T-helper 2 cell treated with Interferon-gamma antibody and Interleukin-4, amounts not matched to agents 100 ng/mL and 5 ng/mL, for 36 hours (primary cell): ENCODE measurements around the gene TRAF3IP1. TPM values are rescaled to one million over a fixed set of nuclear protein-coding genes. Genes with fewer than 3 reads are reported as not detected.

Experiments used
- intact Hi-C: fragments of 100-400 bp; cut with micrococcal nuclease; formaldehyde crosslinking; loops from one replicate; pipeline ENCODE4 v1.15.1; 2023
- total RNA-seq: library from RNA; stranded (reverse); gene quantifications from 2 replicates; pipeline ENCODE4 v1.2.3, GENCODE V29; 2022

Gene TRAF3IP1
- total RNA-seq, 1 donor from 2014 or later = 7.7 TPM

DNA sequence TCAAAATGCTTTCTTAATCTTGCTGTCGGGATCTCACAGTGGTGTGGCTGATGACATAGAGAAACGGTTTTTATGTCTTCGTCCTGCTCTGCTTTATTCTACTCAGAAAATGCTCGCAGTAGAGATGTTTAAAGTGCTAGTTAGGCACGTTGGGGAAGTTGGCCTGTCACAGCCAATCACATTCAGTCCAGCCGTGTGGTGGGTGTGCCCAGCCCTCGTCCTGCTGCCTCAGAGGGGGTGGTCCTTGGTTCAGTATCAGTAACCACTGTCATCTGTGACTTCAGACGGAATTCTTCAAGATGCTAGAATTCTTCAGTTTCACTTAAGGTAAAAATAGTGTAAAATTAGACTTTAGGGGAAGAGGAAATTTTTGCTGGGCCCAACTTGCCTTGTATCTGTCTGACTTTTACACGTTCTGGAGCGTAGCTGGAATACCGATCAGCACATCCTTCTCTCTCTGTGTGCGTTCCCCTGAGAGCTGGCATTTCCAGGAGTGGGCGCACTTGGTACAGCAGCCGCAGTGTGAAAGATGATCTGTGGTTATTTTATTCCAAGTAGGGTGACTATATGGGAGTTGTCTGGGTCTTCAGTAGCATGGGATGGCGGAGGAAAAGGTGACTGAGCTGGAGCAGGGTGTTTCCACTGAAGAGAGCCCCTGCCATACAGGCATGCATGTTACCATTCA is 18.5 kb downstream of the TRAF3IP1 start:
- intact Hi-C loops = no loop called here

DNA sequence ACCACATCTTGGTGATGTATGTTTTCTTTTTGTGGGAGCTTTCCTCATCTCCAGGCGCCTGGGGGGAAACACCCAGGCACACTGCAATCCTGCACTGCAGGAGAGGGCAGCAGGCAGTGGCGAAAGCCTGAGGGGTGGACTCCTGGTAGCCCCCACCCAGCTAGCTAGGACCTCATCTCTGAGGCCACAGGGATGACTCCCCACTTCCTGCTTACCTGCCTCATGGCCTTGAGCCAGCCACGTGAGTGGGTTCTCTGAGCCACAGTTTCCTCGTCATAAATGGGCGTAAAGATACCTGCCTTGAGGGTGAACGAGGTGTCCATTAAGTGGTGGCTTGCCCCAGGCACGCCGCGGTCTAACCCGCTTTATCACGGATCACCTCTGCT is 19.1 kb downstream of the TRAF3IP1 start:
- intact Hi-C loops = no loop called here

DNA sequence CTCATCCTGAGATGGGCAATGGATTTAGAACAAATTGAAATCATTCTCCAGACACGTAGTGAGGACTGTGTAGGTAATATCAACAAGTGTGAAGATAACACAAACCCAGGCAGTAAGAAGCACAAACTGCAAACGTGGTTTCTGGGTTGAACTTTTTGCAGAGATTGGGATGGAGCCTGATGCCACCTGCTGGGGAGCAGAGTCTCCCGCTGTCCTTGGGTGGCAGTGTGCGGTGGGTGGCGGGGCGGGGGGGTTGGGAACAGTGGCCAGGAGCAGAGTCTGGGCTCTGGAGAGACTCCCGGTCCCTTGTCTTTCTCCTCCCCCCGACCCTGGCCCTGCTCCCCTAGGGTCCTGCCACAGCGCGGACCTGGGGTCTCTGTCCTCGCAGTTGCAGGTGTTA is 19.5 kb downstream of the TRAF3IP1 start:
- intact Hi-C loops = no loop called here

GRCh38 chr2:238341536-238341935 is 21.2 kb downstream of the TRAF3IP1 start:
- intact Hi-C loops = no loop called here

DNA sequence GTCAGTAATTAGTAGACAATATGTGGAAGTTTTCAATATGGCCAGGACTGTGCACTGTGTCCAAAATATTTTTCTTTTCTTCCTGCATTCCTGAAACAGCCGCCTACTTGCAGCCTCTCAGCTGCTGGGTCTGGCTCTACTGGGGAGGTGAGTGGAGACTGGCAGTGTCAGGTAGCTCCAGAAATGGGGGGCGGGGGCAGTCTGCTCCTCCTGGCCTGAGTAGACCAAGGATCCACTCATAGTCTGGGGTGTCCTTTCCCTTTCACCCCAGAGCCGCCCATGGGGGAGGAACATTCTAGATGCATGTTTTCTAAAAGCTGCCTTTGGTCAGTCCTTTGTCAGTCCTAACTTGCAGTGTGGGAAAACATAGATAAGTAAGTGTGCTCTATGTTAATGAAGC is 23.7 kb downstream of the TRAF3IP1 start:
- intact Hi-C loops = no loop called here

DNA sequence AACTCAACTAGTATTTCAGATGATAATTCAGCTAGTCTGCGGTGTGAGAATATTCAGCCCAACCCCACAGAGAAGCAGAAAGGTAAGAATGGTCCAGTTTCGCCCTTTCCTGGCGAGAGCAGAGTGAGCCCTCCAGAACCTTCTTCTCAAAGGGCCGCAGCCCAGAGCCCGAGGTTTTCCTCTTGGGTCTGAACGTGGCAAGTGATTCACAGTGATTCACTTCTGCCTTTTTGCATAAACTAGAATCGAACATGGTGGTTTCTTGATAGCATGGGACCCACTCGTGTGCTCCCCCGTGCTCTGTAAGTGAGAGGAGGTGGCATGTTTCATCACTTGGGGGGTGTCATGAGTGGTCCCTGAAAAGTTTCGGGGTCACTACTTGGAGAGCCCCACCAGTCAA is 24.2 kb downstream of the TRAF3IP1 start:
- intact Hi-C loops = no loop called here

GRCh38 chr2:238345297-238345968 is 25.1 kb downstream of the TRAF3IP1 start:
- intact Hi-C loops = no loop called here

GRCh38 chr2:238346544-238346943 is 26.2 kb downstream of the TRAF3IP1 start:
- intact Hi-C loops = no loop called here

DNA sequence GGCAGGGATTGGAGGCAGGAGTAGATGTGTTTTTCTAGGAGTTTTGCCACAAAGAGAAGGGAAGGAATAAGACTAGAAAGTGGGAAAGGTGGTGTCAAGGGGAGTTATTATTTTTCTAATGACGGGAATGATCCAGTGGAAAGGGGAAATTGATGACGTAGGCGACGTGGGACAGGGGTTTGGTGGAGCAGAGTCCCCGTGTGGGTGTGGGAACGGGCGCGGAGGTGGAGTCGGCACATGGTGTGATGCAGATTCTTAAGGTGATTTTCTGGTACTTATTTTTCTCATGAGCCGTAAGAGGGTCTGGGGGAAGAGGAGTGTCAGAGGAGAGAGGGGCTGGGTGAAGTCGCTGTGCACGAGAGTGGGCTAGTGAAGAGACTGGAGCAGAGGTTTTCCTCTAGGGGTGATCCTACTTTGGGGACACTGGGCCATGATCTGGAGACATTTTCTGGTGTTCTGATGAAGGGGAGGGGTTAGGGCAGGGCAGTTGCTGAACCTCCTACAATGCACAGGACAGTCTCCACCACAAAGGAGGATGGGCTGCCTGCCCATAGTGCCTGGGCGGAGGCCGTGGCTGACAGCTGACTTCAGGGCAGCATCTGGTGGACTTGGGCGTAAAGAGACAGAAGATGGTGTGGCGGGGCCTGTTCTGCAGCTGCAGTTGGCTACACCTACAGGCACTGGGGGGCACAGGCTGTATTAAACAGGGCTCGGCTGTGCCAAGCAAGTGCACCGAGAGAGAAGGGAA is 30.0 kb downstream of the TRAF3IP1 start:
- intact Hi-C loops = loop anchor here (10.0 kb wide), 1 partner anchor 434 kb away; no protein-coding TSS in a partner anchor

DNA sequence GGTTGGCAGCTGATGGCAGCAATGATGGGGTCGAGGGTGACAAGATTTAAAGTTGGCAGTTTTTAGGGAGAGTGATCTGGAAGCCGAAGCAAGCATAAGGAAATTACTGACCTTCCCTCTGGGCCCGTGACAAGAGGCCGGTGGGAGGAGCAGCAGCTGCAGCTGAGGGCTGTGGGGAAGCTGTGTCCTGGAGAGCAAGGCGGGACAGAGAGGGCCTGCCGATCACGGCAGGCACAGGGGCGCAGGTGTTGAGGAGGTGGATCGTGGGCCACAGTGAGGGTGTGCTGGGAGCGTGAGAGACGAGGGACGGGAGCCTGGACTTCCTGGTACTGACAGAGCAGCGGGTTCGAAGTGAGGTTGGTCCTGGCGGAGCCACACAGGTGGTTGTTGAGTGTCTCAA is 31.0 kb downstream of the TRAF3IP1 start:
- intact Hi-C loops = loop anchor here (10.0 kb wide), 1 partner anchor 433 kb away; no protein-coding TSS in a partner anchor

GRCh38 chr2:238352361-238352760 is 32.0 kb downstream of the TRAF3IP1 start:
- intact Hi-C loops = loop anchor here (10.0 kb wide), 1 partner anchor 432 kb away; no protein-coding TSS in a partner anchor

DNA sequence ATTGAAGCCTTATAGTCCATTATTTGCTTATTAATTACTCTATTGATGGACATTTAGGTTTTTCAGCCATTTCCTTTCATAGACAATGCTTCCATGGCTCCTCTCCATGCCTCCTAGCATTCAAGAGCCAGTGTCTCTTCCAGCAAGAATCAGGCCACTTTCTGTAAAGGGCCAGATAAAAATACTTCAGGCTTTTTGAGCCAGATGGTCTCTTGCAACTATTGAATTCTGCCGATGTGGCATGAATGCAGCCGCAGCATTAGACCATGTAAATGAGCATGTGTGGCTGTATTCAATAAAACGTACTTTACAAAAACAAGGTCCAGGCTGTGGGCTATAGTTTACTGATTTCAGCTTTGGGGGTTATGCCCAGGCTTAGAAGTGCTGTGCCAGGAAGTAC is 38.5 kb downstream of the TRAF3IP1 start:
- intact Hi-C loops = loop anchor here (10.0 kb wide), 1 partner anchor 426 kb away; no protein-coding TSS in a partner anchor

GRCh38 chr2:238359403-238359802 is 39.1 kb downstream of the TRAF3IP1 start:
- intact Hi-C loops = loop anchor here (10.0 kb wide), 1 partner anchor 425 kb away; no protein-coding TSS in a partner anchor

DNA sequence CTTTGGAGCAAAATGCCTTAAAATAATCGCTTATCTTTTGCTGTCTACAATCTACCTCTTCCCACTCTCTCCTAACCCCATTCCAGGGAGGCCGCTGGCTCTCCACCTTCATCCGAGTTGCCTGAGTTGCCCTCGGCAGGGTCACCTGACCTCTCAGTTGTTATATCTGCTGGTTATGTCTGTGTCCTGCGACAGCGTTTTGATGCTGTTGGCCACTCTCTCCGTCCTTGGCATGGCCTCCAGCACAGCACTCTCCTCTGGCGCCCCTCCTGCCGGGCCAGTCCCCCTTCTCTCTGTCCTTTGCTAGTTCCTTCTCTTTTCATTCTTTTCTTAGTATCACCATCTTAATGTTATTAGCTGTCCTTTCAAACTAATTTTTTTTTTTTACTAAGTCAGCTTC is 41.6 kb downstream of the TRAF3IP1 start:
- intact Hi-C loops = no loop called here

- intact Hi-C loops = no loop called here
These were observed 42.3 kb downstream of the TRAF3IP1 start for GRCh38 chr2:238362626-238363025.

DNA sequence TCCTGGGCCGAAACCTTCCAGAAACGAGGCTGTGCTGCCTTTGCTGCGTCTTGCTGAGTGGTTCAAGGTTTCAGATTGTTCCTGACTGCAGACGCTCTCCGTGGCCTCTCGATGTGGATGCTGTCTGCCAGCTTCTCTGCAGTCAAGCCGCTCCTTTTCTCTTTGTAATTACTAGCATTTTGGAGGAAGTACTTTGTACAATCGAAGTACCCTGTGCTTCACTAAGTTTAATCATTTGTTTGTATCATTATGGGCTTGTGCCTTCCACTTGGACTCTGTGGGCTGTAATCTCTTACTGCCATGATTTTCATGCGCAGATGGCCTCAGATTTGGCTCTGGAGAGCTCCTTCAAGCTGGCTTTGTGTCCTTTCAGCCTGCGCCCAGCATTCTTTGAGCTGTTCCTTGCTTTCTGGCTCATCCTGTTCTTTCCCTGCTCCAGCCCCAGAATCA is 49.3 kb downstream of the TRAF3IP1 start:
- intact Hi-C loops = loop anchor here (5.0 to 10.0 kb wide), 2 partner anchors 55 to 418 kb away; partner anchors contain the start of gene ASB1

GRCh38 chr2:238370094-238370822 is 49.9 kb downstream of the TRAF3IP1 start:
- intact Hi-C loops = loop anchor here (5.0 to 10.0 kb wide), 2 partner anchors 55 to 417 kb away; partner anchors contain the start of gene ASB1

GRCh38 chr2:238370823-238371372 is 50.6 kb downstream of the TRAF3IP1 start:
- intact Hi-C loops = loop anchor here (1.0 to 10.0 kb wide), 3 partner anchors 54 to 416 kb away; partner anchors contain the start of gene ASB1

- intact Hi-C loops = loop anchor here (5.0 to 10.0 kb wide), 2 partner anchors 53 to 415 kb away; partner anchors contain the start of gene ASB1
These were observed 52.0 kb downstream of the TRAF3IP1 start for GRCh38 chr2:238372277-238372676.

- intact Hi-C loops = loop anchor here (10.0 kb wide), 1 partner anchor 48 kb away; the partner anchor contains the start of gene ASB1
These were observed 56.6 kb downstream of the TRAF3IP1 start for GRCh38 chr2:238376884-238377391.
